Sigmoid colon (tissue), 7 donors: ENCODE measurements around the gene KAZN. TPM values are rescaled to one million over a fixed set of nuclear protein-coding genes. Genes with fewer than 3 reads are reported as not detected.

Source experiments
- DNase-seq: peaks from one replicate; pipeline ENCODE4 v3.0.0-alpha.2; 2019
- H3K27ac ChIP-seq, 4 donors: fragments of 200-600 bp; sonication (generic); one replicate each; pipeline ENCODE4 v1.5.1; 2016 to 2019; ENCODE audit warnings: mild to moderate bottlenecking in 1 of 4
- H3K27me3 ChIP-seq, 3 donors: fragments of 200-600 bp; sonication (generic); one replicate each; pipeline ENCODE4 v1.5.1; 2019; ENCODE audit warnings: mild to moderate bottlenecking in 1 of 3
- H3K36me3 ChIP-seq, 4 donors: fragments of 200-600 bp; sonication (generic); one replicate each; pipeline ENCODE4 v1.5.1; 2016 to 2019
- H3K4me1 ChIP-seq, 4 donors: fragments of 200-600 bp; sonication (generic); one replicate each; pipeline ENCODE4 v1.5.1; 2017 to 2019
- H3K4me3 ChIP-seq, 4 donors: fragments of 200-600 bp; sonication (generic); one replicate each; pipeline ENCODE4 v1.5.1; 2017 to 2019; ENCODE audit warnings: mild to moderate bottlenecking in 2 of 4, moderate library complexity in 1 of 4
- H3K9me3 ChIP-seq, 4 donors: fragments of 200-600 bp in 3 of 4; sonication (generic) in 3 of 4; one replicate each; pipeline versions ENCODE4 v1.5.1 to v1.6.1; 2013 to 2019
- CTCF ChIP-seq, 4 experiments: fragments of 450-650 bp in 3 of 4; fragments of 200-600 bp in 1 of 4; IDR thresholded peaks; one replicate each; pipeline ENCODE4 v1.5.1; 2016 to 2019; ENCODE audit warnings: antibody characterized with exemption in 4 of 4, mild to moderate bottlenecking in 3 of 4, moderate library complexity in 2 of 4
- EP300 ChIP-seq, 4 donors: sonication (generic); formaldehyde crosslinking; IDR thresholded peaks; one replicate each; pipeline ENCODE4 v1.6.1; 2017; ENCODE audit warnings: antibody characterized with exemption in 4 of 4
- POLR2A ChIP-seq, 2 donors: fragments of 450-650 bp; IDR thresholded peaks; one replicate each; pipeline ENCODE4 v1.6.1; 2016; ENCODE audit warnings: antibody characterized with exemption in 2 of 2, mild to moderate bottlenecking in 2 of 2, moderate library complexity in 2 of 2
- POLR2AphosphoS5 ChIP-seq, 4 donors: sonication (generic); formaldehyde crosslinking; IDR thresholded peaks; one replicate each; pipeline ENCODE4 v1.6.1; 2017; ENCODE audit warnings: antibody characterized with exemption in 4 of 4
- WGBS, 2 donors: extraction: QIAGEN DNeasy Blood & Tissue Kit; methylation state at CpG; one replicate each; pipeline ENCODE4 v1.1.7; 2013; 5-methylcytosine and 5-hydroxymethylcytosine counted together
- intact Hi-C: fragments of 100-400 bp; cut with DNase I; formaldehyde crosslinking; loops from one replicate; pipeline ENCODE4 v1.15.1; 2023
- polyA plus RNA-seq, 3 donors: library from polyadenylated mRNA; stranded (reverse); fragments of 200-250 nt; gene quantifications; one replicate each; pipeline ENCODE4 v1.2.3, GENCODE V29; 2013
- total RNA-seq, 4 donors: library from RNA; depleted of rRNA; stranded (reverse); fragments of >200 nt; gene quantifications; one replicate each; pipeline ENCODE4 v1.1.0, GENCODE V29; 2016
- donor health status: healthy with polysubstance abuse.
- donor health status: Bipolar disorder and iron deficiency.
- donor health status: healthy.

KAZN gene
- total and polyA plus RNA-seq, 7 donors: 2.5 to 11.4 (median 5.6) TPM

- intact Hi-C loops: loop anchor here (10.0 kb wide), 2 partner anchors 268 to 368 kb away; partner anchors contain the start of genes CASP9 and DNAJC16
- TF ChIP-seq CTCF (IDR thresholded peaks at IDR 0.05): no peak
- TF ChIP-seq POLR2AphosphoS5 (IDR thresholded peaks at IDR 0.05): peak in 2 of 4 donors; percentile 11 to 30
- Histone ChIP-seq H3K4me3 (peak overlapping the region in 1 of 4 donors; percentile 16), H3K36me3 (no peaks in the 10 kb centered on the region), H3K9me3 (no peaks in the 10 kb centered on the region), H3K4me1 (peaks cover 4 to 90% (median 69%) of the 10 kb centered on the region in 4 donors), H3K27ac (peak overlapping the region in 3 of 4 donors; percentile 93 to 99 (median 98)), H3K27me3 (no peaks in the 10 kb centered on the region)
- 68 to 75% methylated on average over 9 of the region's 9 CpGs for WGBS, 2 donors
- DNase-seq: peak; percentile 79
These were observed 558.4 kb downstream of the KAZN start for GRCh38 chr1:15156807-15157380.

- H3K27ac ChIP-seq: peak overlapping the region in 3 of 4 donors; percentile 93 to 99 (median 98)
- peaks cover 0 to 88% (median 67%) of the 10 kb centered on the region in 4 donors for H3K4me1 ChIP-seq
- no peaks in the 10 kb centered on the region for H3K9me3 ChIP-seq
These were observed 559.3 kb downstream of the KAZN start for GRCh38 chr1:15157524-15158399.

GRCh38 chr1:15158506-15159165 is 560.2 kb downstream of the KAZN start:
- peak overlapping the region in 2 of 4 donors; percentile 22 to 34 for H3K4me3 ChIP-seq
- intact Hi-C loops: loop anchor here (10.0 kb wide), 2 partner anchors 266 to 366 kb away; partner anchors contain the start of genes CASP9 and DNAJC16
- WGBS, 2 donors: 65 to 73% methylated on average over 13 of the region's 13 CpGs

More at GRCh38 chr1:15157524-15158399, 559.3 kb downstream of the KAZN start:
- Histone ChIP-seq H3K36me3 (no peaks in the 10 kb centered on the region), H3K27me3 (no peaks in the 10 kb centered on the region), H3K4me3 (no peak overlapping the region)
- intact Hi-C loops: loop anchor here (10.0 kb wide), 2 partner anchors 267 to 367 kb away; partner anchors contain the start of genes CASP9 and DNAJC16
- TF ChIP-seq EP300 (IDR thresholded peaks at IDR 0.05) (no peak), POLR2A (IDR thresholded peaks at IDR 0.05) (no peak), CTCF (IDR thresholded peaks at IDR 0.05) (no peak), POLR2AphosphoS5 (IDR thresholded peaks at IDR 0.05) (no peak)
- WGBS, 2 donors: 78 to 83% methylated on average over 17 of the region's 17 CpGs
- DNase-seq: no peak

GRCh38 chr1:15159166-15159555 is 560.7 kb downstream of the KAZN start:
- Histone ChIP-seq H3K4me1 (peaks cover 0 to 79% (median 66%) of the 10 kb centered on the region in 4 donors), H3K9me3 (no peaks in the 10 kb centered on the region), H3K36me3 (no peaks in the 10 kb centered on the region), H3K27ac (peak overlapping the region in 3 of 4 donors; percentile 93 to 99 (median 98)), H3K27me3 (no peaks in the 10 kb centered on the region), H3K4me3 (peak overlapping the region in 2 of 4 donors; percentile 22 to 34)
- no peak for DNase-seq
- intact Hi-C loops: loop anchor here (10.0 kb wide), 2 partner anchors 266 to 366 kb away; partner anchors contain the start of genes CASP9 and DNAJC16
- 60 to 70% methylated on average over 7 of the region's 7 CpGs for WGBS, 2 donors
- TF ChIP-seq EP300 (IDR thresholded peaks at IDR 0.05) (no peak), POLR2A (IDR thresholded peaks at IDR 0.05) (no peak), CTCF (IDR thresholded peaks at IDR 0.05) (no peak)

More at GRCh38 chr1:15158506-15159165, 560.2 kb downstream of the KAZN start:
- DNase-seq: no peak
- peaks cover 0 to 81% (median 67%) of the 10 kb centered on the region in 4 donors for H3K4me1 ChIP-seq
- no peak for TF ChIP-seq EP300 (IDR thresholded peaks at IDR 0.05)
- peak in 2 of 4 donors; percentile 28 to 68 for TF ChIP-seq POLR2AphosphoS5 (IDR thresholded peaks at IDR 0.05)
- H3K9me3 ChIP-seq: no peaks in the 10 kb centered on the region
- H3K27me3 ChIP-seq: no peaks in the 10 kb centered on the region
- H3K27ac ChIP-seq: peak overlapping the region in 3 of 4 donors; percentile 93 to 99 (median 98)
- no peaks in the 10 kb centered on the region for H3K36me3 ChIP-seq
